Fibroblast of skin of scalp (primary cell): ENCODE results near the gene FLCN. TPM values are rescaled to one million over a fixed set of nuclear protein-coding genes. Genes with fewer than 3 reads are reported as not detected.
"Not testable (repeated sequence)": the region's sequence is repeated elsewhere in the genome, so short reads cannot be mapped to it uniquely, and the experiment has no call there.

Source experiments
- DNase-seq: peaks from one replicate; pipeline ENCODE4 v3.0.0-alpha.2; 2013
- polyA plus RNA-seq, 2 experiments: library from polyadenylated mRNA; unstranded; fragments of 120-200 nt; gene quantifications; one replicate each; pipeline ENCODE4 v1.2.1, GENCODE V29; 2013; ENCODE audit not compliant: insufficient read length in 2 of 2

Gene FLCN
- 24.0 TPM for polyA plus RNA-seq (2013, experiment 1 of 2; ENCODE audit: insufficient read length)
- 21.1 TPM for polyA plus RNA-seq (2013, experiment 2 of 2; ENCODE audit: insufficient read length)

DNA sequence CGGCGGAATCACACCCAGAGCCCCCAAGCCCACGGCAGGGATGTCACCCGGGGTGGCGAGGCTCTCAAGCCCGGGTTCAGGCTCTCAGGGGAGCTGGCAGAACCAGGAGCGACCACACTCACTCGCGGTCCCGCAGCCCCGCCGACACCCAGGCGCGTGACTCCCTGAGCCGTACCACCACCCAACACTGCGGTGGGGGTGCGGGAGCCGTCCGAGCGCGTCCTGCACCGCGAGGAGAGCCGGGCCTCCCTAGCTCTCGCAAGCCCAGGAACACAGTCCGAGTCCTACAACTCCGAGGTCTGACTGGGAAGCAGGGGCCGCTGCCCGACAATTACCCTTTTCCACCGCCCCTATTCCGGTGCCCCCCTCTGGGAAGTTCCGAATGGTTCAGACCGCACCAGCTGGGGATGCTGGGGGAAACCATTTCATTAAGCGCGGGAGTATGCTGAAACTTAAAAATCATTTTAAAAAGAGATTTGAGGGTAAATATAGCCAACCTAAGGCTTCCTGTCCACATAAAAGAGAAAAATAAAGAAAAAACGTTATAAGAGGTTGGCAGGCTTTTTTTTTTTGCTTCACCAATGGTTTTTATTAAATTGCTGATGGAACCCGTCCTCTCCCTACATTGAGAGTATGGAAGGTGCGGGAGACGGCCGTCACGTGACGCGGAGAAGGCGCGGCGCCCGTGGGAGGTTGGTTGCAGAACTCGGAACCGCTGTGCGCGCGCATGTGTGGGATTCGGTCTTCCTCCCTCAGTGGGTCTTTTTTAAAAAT lies at the start of gene FLCN:
FLCN (minus strand) TSS at position 143 of the 774 bp plus-strand sequence. CDS start 9,031 bp downstream, outside the sequence.
- peak; percentile 88 for DNase-seq

GRCh38 chr17:17285951-17286350 lies 49.0 kb upstream of the FLCN start:
- no peak for DNase-seq

DNA sequence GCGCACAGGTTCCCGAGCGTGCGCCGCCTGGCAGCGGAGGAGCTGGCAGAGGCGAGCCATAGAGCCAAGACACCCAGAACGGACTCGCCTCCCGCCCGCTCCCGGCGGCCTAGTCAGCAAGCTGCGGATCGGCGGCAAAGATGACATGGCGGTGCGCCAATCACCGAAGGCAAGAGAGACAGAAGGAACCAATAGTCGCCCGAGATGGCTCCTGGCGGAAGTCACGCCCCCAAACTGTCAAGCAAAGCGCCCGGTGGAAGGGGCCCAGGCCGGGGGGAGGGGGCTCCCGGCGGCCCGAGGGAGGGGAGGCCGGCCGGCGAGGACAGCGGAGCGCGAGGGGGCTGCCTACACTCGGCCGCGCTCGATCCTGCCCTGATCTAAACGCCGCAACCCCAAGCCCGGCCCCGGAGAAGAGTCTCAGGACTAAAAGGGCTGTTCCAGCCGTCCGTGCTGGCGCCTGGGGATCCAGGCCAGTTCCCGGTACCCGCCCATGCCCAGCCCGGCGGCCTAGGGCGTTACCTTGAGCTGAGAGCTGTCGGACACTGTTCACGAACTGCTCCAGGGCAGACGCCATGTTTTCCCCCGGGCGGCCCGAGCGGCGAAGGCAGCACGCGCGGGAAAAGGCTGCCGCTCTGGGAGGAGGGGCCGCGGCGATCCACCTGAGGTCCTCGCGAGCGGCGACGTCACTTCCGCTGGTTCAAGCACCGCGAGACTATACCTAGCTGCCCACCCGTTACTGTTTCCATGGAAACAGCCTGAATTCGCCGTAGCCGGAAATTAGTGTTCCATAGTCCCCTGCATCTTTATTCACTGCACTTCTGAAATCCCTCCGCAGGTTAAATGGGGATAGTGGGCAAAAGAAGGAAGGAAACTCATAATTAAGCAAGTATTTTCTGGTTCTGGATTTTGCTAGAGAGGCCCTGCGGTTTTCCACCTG lies 43.9 kb upstream of the FLCN start, which contains the start of gene COPS3:
COPS3 (minus strand) TSS at position 634 of the 937 bp plus-strand sequence; CDS start at position 574, 60 bp downstream.
- peak; percentile 98 for DNase-seq

DNA sequence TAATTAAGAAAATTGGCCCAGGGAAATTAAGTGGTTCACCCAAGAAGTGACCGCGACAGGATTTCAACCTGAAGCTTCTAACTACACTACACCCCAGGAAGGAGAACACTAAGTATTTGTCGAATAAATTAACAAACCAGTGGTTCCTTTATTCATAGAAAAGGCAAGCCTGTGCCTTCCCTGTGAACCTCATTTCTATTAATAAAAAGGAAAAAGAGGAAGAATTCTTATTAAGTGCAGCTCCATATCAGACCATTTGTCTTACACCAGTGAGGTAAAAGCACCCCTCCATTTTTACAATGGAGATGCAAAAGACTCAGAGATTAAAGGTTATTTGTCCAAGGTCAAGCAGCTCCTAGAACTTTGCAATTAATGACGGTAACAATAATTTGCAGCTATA lies 42.3 kb upstream of the FLCN start:
- no peak for DNase-seq

DNA sequence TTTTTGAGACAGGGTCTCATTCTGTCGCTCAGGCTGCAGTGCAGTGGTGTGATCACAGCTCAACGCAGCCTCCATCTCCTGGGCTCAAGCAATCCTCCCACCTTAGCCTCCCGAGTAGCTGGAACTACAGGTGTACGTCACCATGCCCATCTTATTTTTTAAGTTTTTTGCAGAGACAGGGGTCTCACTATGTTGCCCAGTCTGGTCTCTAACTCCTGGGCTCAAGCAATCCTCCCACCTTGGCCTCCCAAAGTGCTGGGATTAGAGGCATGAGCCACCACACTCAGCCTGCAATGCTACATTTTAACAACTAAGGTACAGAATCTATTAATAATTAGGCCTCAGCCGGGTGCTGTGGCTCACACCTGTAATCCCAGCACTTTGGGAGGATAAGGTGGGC lies 40.5 kb upstream of the FLCN start:
- DNase-seq: not testable (repeated sequence)

GRCh38 chr17:17275971-17276370 lies 39.0 kb upstream of the FLCN start:
- DNase-seq: no peak

DNA sequence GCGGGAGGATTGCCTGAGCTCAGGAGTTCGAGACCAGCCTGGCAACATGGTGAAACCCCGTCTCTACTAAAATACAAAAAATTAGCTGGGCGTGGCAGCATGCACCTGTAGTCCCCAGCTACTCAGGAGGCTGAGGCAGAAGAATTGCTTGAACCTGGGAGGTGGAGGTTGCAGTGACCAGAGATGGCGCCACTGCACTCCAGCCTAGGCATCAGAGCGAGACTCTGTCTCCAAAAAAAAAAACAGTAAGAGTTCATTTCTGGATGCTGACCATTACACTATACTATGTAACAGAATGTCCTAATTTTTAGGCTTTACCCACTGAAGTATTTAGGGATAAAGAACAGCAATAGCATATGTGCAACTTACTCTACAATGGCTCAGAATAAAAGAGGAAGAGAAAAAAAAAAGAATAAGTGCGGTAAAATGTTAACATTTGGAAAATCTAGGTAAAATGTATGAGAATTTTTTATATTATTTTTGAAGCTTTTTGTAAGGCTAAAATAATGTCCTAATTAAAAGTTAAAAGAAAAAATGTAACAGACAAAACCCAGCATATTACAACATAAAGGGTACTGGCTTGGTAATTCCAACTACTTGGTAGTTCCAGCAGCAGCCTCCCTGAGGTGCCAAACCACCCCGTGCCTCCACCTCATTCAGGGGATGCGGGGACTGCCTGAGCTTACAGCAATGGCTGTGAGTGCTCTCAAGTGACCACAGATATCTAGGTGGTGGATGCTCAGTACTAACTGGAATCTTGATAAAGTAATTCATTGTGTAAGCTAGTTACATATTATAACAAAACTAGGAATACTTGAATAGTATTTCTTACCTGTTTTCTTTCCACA lies 33.2 kb upstream of the FLCN start:
- DNase-seq: peak; percentile 8

DNA sequence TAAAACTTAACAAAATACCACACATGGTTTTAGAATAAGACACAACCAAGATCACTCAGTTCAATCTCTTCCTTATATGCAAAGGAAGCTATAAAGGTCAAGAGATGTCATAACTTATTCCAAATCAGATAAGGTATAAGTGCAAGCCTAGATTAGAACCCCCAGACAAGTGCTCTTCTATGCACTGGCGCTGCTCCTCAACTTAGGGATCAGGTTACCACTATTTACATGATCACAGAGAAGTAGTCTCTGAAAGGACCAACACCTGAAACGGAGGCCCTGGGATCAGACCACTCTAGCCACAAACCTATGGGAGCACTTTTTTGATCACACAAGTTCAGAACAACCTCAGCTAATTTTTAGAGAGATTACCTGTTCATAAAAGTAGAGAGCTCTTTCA lies 27.5 kb upstream of the FLCN start:
- no peak for DNase-seq

DNA sequence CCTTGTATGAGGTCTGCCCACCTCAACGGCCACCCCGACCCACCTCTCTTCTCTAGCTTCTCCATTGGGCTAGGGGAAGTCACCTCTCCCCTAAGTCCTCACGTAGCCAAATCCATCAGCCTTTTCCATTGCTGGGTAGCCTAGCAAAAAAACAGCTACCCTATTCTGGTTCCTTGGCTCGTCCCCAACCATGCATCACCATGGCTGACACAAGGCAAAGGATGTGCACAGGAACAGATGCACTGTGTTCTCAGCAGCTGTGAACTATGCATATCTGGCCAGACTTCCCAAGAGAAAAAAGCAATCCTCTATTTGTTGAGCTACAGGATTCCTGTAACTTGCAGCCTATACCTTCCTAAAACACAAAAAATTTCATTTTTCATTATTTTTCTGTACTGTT lies 22.0 kb upstream of the FLCN start:
- no peak for DNase-seq

DNA sequence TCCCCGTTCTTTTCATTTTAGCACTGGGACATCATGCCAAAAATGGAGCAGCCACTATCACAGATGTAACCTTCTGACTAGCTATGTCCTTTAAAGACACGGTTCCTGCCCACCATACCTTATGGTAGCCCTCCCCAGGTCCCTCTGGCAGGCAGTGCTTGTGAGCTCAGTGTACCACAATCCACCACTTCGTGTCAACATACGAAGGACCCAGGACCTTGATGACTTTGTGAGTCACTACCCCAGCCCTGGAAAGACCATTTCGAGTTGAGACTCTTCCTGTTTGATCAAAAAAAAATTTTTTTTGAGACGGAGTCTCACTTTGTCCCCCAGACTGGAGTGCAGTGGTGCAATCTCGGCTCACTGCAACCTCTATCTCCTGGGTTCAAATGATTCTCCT lies 21.0 kb upstream of the FLCN start:
- DNase-seq: no peak

GRCh38 chr17:17256316-17256715 lies 19.3 kb upstream of the FLCN start:
- DNase-seq: no peak

DNA sequence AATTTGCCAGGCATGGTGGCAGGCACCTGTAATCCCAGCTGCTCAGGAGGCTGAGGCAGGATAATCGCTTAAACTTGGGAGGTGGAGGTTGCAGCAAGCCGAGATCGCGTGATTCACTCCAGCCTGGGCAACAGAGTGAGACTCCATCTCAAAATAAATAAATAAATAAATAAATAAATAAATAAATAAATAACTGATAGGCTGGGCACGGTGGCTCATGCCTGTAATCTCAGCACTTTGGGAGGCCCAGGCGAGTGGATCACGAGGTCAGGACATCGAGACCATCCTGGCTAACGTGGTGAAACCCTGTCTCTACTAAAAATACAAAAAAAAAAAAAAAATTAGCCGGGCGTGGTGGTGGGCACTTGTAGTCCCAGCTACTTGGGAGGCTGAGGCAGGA lies 18.7 kb upstream of the FLCN start:
- not testable (repeated sequence) for DNase-seq

DNA sequence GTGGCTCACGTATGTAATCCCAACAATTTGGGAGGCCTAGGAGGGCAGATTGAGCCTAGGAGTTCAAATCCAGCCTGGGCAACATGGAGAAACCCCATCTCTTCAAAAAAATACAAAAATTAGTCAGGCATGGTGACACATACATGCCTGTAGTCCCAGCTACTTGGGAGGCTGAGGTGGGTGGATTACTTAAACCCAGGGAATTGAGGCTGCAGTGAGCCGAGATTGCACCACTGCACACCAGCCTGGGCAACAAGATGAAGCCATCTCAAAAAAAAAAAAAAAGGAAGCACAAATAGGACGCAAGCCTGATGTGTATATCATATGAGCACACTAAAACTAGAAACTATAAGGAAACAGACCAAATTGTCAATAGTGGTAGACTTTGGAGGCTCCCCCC lies 17.1 kb upstream of the FLCN start:
- DNase-seq: no peak

DNA sequence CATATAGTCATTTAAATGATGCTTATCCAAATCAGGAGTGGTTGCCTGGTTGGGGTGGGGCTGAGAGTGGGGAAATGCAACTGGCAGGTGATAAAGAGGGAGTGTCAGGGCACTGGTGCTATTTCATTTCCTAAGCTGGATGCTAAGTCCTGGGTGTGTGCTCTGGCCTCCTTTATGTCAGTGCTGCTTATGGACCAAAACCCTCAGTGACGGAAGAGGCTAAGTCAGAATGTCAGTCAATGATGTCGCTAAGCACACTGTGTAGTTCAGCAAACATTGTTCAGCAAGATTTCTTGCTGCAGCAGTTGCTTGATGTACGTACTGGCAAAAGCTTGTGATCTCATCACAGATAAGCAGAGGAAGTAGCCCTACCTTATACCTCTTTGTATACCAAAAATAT lies 16.4 kb upstream of the FLCN start:
- no peak for DNase-seq

DNA sequence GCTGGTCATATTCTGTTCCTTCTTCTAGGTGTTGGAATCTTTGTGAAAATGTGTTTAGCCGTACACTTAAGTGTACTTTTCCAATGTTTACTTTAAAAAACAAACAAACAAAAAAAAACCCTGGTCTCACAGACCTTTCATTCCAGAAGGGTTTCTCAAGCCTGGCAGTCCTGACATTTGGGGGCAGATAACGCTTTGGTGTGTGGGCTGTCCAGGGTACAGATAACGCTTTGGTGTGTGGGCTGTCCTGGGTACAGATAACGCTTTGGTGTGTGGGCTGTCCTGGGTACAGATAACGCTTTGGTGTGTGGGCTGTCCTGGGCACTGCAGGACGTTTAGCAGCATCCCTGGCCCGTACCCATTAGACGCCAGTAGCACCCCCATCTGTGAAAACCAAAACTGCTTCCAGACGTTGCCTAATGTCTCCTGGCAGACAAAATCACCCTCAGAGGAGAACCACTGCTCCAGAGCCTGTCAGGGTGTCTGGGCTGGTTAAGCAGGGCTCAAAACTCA lies 15.2 kb upstream of the FLCN start:
- no peak for DNase-seq

- no peak for DNase-seq
Observed at GRCh38 chr17:17246879-17247278, 9.9 kb upstream of the FLCN start.

DNA sequence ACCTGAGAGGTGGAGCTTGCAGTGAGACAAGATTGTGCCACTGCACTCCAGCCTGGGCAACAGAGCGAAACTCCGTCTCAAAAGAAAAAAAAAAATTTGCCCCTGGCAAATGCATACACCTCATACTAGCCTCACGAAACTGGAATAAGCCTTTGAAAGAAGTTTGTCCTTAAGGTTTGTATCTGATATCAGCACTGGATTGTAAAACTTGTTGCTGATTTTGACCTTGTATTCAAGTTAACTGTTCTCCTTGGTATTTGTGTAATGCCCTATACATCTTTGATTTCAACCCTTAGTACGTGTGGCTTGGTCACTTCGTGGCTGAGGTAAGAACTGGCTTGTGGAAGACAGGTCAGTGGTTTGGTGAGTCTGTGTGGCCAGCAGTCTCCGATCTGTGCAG lies 6.2 kb upstream of the FLCN start:
- no peak for DNase-seq

GRCh38 chr17:17242246-17242645 lies 5.3 kb upstream of the FLCN start:
- no peak for DNase-seq

DNA sequence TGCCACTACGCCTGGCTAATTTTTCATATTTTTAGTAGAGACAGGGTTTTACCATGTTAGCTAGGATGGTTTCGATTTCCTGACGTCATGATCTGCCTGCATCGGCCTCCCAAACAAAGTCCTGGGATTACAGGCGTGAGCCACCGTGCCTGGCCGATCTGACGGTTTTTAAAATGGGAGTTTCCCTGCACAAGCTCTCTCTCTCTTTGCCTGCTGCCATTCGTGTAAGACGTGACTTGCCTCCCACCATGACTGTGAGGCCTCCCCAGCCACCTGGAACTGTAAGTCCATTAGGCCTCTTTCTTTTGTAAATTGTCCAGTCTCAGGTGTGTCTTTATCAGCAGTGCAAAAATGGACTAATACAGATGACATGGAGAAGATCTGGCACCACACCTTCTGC lies 4.7 kb upstream of the FLCN start:
- no peak for DNase-seq

DNA sequence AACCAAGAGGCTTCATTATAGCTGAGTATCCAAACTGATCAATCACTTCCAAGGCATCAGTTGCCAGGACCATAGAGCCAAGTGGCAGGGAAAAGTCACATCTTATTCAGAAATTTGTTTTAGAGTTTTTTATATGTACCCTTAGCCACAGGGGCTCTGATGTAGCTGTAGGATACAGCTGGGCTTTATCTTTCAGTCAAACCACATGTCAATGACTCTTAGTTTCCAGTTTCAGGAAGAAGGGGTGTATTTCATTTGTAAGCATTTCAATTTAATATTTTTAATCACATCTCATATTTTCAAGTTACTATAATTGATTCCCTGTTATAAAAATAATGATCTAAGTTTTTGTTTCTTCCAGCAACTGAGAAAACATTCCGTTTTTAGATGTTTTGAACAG lies 2.9 kb upstream of the FLCN start:
- DNase-seq: no peak

DNA sequence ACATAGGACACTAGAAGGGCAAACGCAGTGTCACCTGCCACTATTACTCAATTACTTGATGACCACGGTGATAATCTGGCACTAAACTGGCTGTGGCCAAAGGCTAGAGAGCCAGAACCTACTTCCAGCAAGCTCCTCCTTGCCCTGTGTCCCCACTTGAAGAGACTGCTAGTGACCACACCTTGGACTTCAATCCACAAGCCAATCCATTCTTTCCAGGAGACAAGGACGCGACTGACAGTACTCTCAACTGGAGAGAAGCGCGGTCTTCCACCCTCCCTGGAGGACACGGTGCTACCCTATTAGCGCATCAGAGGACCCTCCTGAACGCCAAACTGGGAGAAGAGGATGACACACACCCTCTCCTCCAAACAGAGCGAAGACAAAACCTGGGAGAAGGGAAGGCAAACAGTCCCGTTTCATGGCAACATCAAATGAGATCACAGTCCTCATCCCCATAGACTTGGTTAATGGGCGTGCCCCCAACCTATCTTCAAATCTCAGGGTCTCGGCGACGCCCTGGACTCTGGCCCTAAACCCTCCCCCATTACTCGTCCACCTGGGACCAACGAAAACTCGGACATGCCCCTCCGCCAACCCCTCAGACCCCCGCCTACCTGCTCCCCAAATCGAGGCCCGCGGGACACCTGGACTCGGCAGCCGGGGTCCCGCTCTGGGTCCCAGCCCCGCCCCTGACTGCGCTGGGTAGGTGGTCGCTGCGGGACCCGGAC lies 508 bp downstream of the FLCN start:
- DNase-seq: peak; percentile 24
